Gastroesophageal sphincter (tissue), 4 donors: Measurements from ENCODE around the gene FGGY. TPM values are rescaled to one million over a fixed set of nuclear protein-coding genes. Genes with fewer than 3 reads are reported as not detected.
"Not testable (repeated sequence)": the region's sequence is repeated elsewhere in the genome, so short reads cannot be mapped to it uniquely, and the experiment has no call there.

Source experiments
- ATAC-seq: fragments of 150-250 bp; one replicate; pipeline ENCODE4 v1.9.1; 2016; ENCODE audit warnings: mild to moderate bottlenecking, moderate library complexity
- H3K27ac ChIP-seq, 4 donors: fragments of 200-600 bp; sonication (generic) in 3 of 4; 1 replicate in 3 of 4; 2 replicates in 1 of 4; pipeline ENCODE4 v1.5.1; 2016 to 2019
- H3K27me3 ChIP-seq: fragments of 200-600 bp; sonication (generic); one replicate; pipeline ENCODE4 v1.5.1; 2019
- H3K36me3 ChIP-seq, 2 donors: fragments of 200-600 bp; sonication (generic); one replicate each; pipeline ENCODE4 v1.5.1; 2019; ENCODE audit warnings: control low read depth in 1 of 2
- H3K4me1 ChIP-seq, 3 donors: fragments of 200-600 bp; sonication (generic); 1 replicate in 2 of 3; 2 replicates in 1 of 3; pipeline ENCODE4 v1.5.1; 2016 to 2019; ENCODE audit warnings: control low read depth in 2 of 3
- H3K4me3 ChIP-seq, 2 donors: fragments of 200-600 bp; sonication (generic); one replicate each; pipeline ENCODE4 v1.5.1; 2019; ENCODE audit warnings: mild to moderate bottlenecking in 1 of 2, moderate library complexity in 1 of 2
- H3K9me3 ChIP-seq, 3 donors: fragments of 200-600 bp; sonication (generic); one replicate each; pipeline ENCODE4 v1.5.1; 2017 to 2019; ENCODE audit warnings: control low read depth in 2 of 3
- CTCF ChIP-seq, 4 experiments: fragments of 200-600 bp in 2 of 4; fragments of 450-650 bp in 2 of 4; sonication (generic) in 1 of 4; IDR thresholded peaks; one replicate each; pipeline ENCODE4 v1.5.1; 2017 to 2019; ENCODE audit warnings: antibody characterized with exemption in 4 of 4, mild to moderate bottlenecking in 2 of 4, moderate library complexity in 2 of 4
- EP300 ChIP-seq: sonication (generic); formaldehyde crosslinking; IDR thresholded peaks from one replicate; pipeline ENCODE4 v1.6.1; 2017; ENCODE audit warnings: antibody characterized with exemption, mild to moderate bottlenecking
- POLR2A ChIP-seq, 2 donors: fragments of 450-650 bp; IDR thresholded peaks; one replicate each; pipeline ENCODE4 v1.6.1; 2017; ENCODE audit warnings: antibody characterized with exemption in 2 of 2, mild to moderate bottlenecking in 2 of 2, moderate library complexity in 1 of 2
- POLR2AphosphoS5 ChIP-seq: sonication (generic); formaldehyde crosslinking; IDR thresholded peaks from one replicate; pipeline ENCODE4 v1.6.1; 2017; ENCODE audit warnings: antibody characterized with exemption
- WGBS, 2 donors: methylation state at CpG; one replicate each; pipeline ENCODE4 v1.1.5; 2018; ENCODE audit warnings: low coverage in 1 of 2; 5-methylcytosine and 5-hydroxymethylcytosine counted together
- total RNA-seq, 4 donors: library from RNA; depleted of rRNA; stranded (reverse); fragments of >200 nt; gene quantifications; one replicate each; pipeline ENCODE4 v1.1.0, GENCODE V29; 2016

FGGY gene
- total RNA-seq, 4 donors from 2014 or later: 19.0 to 29.6 (median 25.2) TPM

GRCh38 chr1:59704716-59705115 is 407.8 kb downstream of the FGGY start:
- no peak overlapping the region for H3K4me3 ChIP-seq
- TF ChIP-seq EP300: no peak
- peak; percentile 11 for TF ChIP-seq POLR2AphosphoS5
- H3K4me1 ChIP-seq: peaks cover 28 to 58% (median 35%) of the 10 kb centered on the region in 3 donors
- no peaks in the 10 kb centered on the region for H3K36me3 ChIP-seq
- H3K27ac ChIP-seq: peak overlapping the region in 3 of 4 donors; percentile 34 to 69 (median 68)
- no peaks in the 10 kb centered on the region for H3K27me3 ChIP-seq
- no peaks in the 10 kb centered on the region for H3K9me3 ChIP-seq
- 36 to 60% methylated on average over 2 of the region's 2 CpGs for WGBS, 2 donors
- no peak for ATAC-seq

- H3K36me3 ChIP-seq: no peaks in the 10 kb centered on the region
- no peaks in the 10 kb centered on the region for H3K9me3 ChIP-seq
- TF ChIP-seq EP300 (no peak), CTCF (IDR thresholded peaks at IDR 0.05) (no peak), POLR2A (IDR thresholded peaks at IDR 0.05) (no peak), POLR2AphosphoS5 (no peak)
- H3K27ac ChIP-seq: peak overlapping the region; percentile 29 to 74 (median 68)
- H3K27me3 ChIP-seq: no peaks in the 10 kb centered on the region
- WGBS, 2 donors: 45 to 69% methylated on average over 4 to 5 of the region's 5 CpGs
- peak; percentile 40 for ATAC-seq
- no peak overlapping the region for H3K4me3 ChIP-seq
- peaks cover 28 to 58% (median 35%) of the 10 kb centered on the region in 3 donors for H3K4me1 ChIP-seq
Observed at GRCh38 chr1:59705466-59706302, 408.8 kb downstream of the FGGY start.

GRCh38 chr1:59706303-59706599 is 409.4 kb downstream of the FGGY start:
- Histone ChIP-seq H3K27me3 (no peaks in the 10 kb centered on the region), H3K36me3 (no peaks in the 10 kb centered on the region), H3K9me3 (no peaks in the 10 kb centered on the region), H3K27ac (peak overlapping the region; percentile 29 to 74 (median 68)), H3K4me3 (no peak overlapping the region), H3K4me1 (peaks cover 28 to 58% (median 35%) of the 10 kb centered on the region in 3 donors)
- no peak for ATAC-seq
- TF ChIP-seq POLR2AphosphoS5 (no peak), EP300 (no peak), POLR2A (IDR thresholded peaks at IDR 0.05) (no peak), CTCF (IDR thresholded peaks at IDR 0.05) (no peak)

GRCh38 chr1:59707178-59707791 is 410.4 kb downstream of the FGGY start:
- H3K4me1 ChIP-seq: peaks cover 28 to 56% (median 35%) of the 10 kb centered on the region in 3 donors

GRCh38 chr1:59709333-59709732 is 412.4 kb downstream of the FGGY start:
- WGBS, 2 donors: 78 to 80% methylated on average over 1 of the region's 3 CpGs
- no peaks in the 10 kb centered on the region for H3K9me3 ChIP-seq
- no peak for ATAC-seq
- no peaks in the 10 kb centered on the region for H3K36me3 ChIP-seq
- no peak overlapping the region for H3K4me3 ChIP-seq
- H3K27ac ChIP-seq: no peak overlapping the region
- peaks cover 18 to 36% (median 20%) of the 10 kb centered on the region in 3 donors for H3K4me1 ChIP-seq
- no peaks in the 10 kb centered on the region for H3K27me3 ChIP-seq
- TF ChIP-seq POLR2AphosphoS5 (no peak), CTCF (IDR thresholded peaks at IDR 0.05) (no peak), POLR2A (IDR thresholded peaks at IDR 0.05) (no peak), EP300 (no peak)

More at GRCh38 chr1:59707178-59707791, 410.4 kb downstream of the FGGY start:
- peak; percentile 80 for ATAC-seq
- no peaks in the 10 kb centered on the region for H3K27me3 ChIP-seq
- peak overlapping the region; percentile 53 to 74 (median 68) for H3K27ac ChIP-seq
- no peaks in the 10 kb centered on the region for H3K36me3 ChIP-seq
- TF ChIP-seq CTCF (IDR thresholded peaks at IDR 0.05) (no peak), POLR2AphosphoS5 (peak; percentile 86)
- no peak overlapping the region for H3K4me3 ChIP-seq
- 35 to 39% methylated on average over 4 to 7 of the region's 7 CpGs for WGBS, 2 donors
- no peaks in the 10 kb centered on the region for H3K9me3 ChIP-seq

- not testable (repeated sequence) for H3K36me3 ChIP-seq, H3K4me3 ChIP-seq, H3K27me3 ChIP-seq, ATAC-seq, H3K27ac ChIP-seq, H3K9me3 ChIP-seq
- peaks cover 11 to 21% (median 13%) of the 10 kb centered on the region in 3 donors for H3K4me1 ChIP-seq
- WGBS, 2 donors: 93 to 100% methylated on average over 2 of the region's 2 CpGs
Observed at GRCh38 chr1:59710920-59711319, 414.0 kb downstream of the FGGY start.
